Prostate gland (tissue), 2 donors: Measurements from ENCODE around the gene ADAP1. TPM values are rescaled to one million over a fixed set of nuclear protein-coding genes. Genes with fewer than 3 reads are reported as not detected.
"Not testable (repeated sequence)": the region's sequence is repeated elsewhere in the genome, so short reads cannot be mapped to it uniquely, and the experiment has no call there.

Source experiments
- DNase-seq: peaks from one replicate; pipeline ENCODE4 v3.0.0-alpha.2; 2019; ENCODE audit warnings: low spot score
- H3K27ac ChIP-seq, 2 donors: fragments of 200-600 bp; sonication (generic); 2 replicates each; pipeline ENCODE4 v1.5.1; 2017 to 2019
- H3K27me3 ChIP-seq: fragments of 200-600 bp; sonication (generic); replicated peaks from 2 replicates; pipeline ENCODE4 v1.5.1; 2019; ENCODE audit not compliant: insufficient read depth
- H3K36me3 ChIP-seq, 2 donors: fragments of 200-600 bp; sonication (generic); 1 replicate in 1 of 2; 2 replicates in 1 of 2; pipeline versions ENCODE4 v1.5.1 to v1.8.1; 2017 to 2019
- H3K4me1 ChIP-seq: fragments of 200-600 bp; sonication (generic); replicated peaks from 2 replicates; pipeline ENCODE4 v1.5.1; 2019
- H3K4me3 ChIP-seq, 2 donors: fragments of 200-600 bp; sonication (generic); 2 replicates each; pipeline ENCODE4 v1.5.1; 2017 to 2019
- H3K9me3 ChIP-seq: fragments of 200-600 bp; sonication (generic); 2 replicates; pipeline ENCODE4 v1.5.1; 2017
- POLR2A ChIP-seq: fragments of 450-650 bp; IDR thresholded peaks from one replicate; pipeline ENCODE4 v1.6.1; 2016; ENCODE audit warnings: antibody characterized with exemption, mild to moderate bottlenecking
- POLR2AphosphoS5 ChIP-seq: sonication (generic); formaldehyde crosslinking; IDR thresholded peaks from one replicate; pipeline ENCODE4 v1.6.1; 2017; ENCODE audit warnings: antibody characterized with exemption
- WGBS: methylation state at CpG from one replicate; pipeline ENCODE4 v1.1.5; 2018; 5-methylcytosine and 5-hydroxymethylcytosine counted together
- intact Hi-C: fragments of 100-400 bp; cut with DNase I; formaldehyde crosslinking; loops from one replicate; pipeline ENCODE4 v1.14.2; 2022
- total RNA-seq, 2 donors: library from RNA; depleted of rRNA; stranded (reverse); fragments of >200 nt; gene quantifications; one replicate each; pipeline ENCODE4 v1.1.0, GENCODE V29; 2016
- TF ChIP-seq, protein P1 (sequence below), 4 experiments: fragments of 200-600 bp in 2 of 4; fragments of 450-650 bp in 2 of 4; sonication (generic) in 2 of 4; IDR thresholded peaks; 1 replicate in 3 of 4; 2 replicates in 1 of 4; pipeline ENCODE4 v1.5.1; 2016 to 2019; ENCODE audit warnings: antibody characterized with exemption in 4 of 4, mild to moderate bottlenecking in 2 of 4, moderate library complexity in 2 of 4

Gene ADAP1
- total RNA-seq, 2 donors from 2014 or later, result 5.9 to 8.3 TPM

DNA sequence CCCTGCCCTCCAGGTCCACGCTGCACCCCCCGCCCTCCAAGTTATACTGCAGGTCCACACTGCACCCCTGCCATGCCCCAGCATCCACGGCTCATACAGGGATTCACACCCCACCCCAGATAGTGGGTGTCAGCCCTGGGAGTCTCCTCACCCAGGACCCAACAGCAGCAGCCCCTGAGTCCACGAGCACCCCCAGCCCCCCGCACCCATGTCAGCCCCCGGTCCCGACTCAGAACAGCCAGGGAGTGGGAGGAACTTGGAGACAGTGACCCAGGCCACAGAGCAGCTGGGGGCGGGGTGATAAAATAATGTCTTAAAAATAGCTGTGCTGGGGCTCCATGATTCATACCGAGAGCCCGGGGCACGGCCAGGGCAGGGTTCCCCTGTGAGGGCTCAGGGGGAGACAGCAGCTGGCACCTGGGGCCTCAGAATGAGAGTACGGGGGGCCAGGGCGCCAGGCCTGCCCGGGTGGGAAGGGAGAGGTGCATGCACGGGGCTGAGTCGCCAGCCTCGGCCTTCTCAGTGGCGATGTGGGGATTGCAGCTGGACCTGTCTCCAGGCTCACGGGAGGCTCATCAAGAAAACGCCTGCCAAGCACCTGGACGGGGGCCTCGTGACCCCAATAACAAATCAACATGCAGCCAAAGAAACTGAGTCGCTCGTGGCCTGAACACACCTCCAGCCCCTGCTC lies 29.8 kb downstream of the ADAP1 start:
- Histone ChIP-seq H3K4me3 (no peak overlapping the region), H3K27me3 (no peaks in the 10 kb centered on the region), H3K36me3 (no peaks in the 10 kb centered on the region), H3K4me1 (no peaks in the 10 kb centered on the region), H3K27ac (no peak overlapping the region), H3K9me3 (no peaks in the 10 kb centered on the region)
- WGBS, result 72% methylated on average over 24 of the region's 24 CpGs
- intact Hi-C loops, result no loop called here
- no peak for DNase-seq
- no peak for TF ChIP-seq POLR2AphosphoS5
- TF ChIP-seq, protein P1, sequence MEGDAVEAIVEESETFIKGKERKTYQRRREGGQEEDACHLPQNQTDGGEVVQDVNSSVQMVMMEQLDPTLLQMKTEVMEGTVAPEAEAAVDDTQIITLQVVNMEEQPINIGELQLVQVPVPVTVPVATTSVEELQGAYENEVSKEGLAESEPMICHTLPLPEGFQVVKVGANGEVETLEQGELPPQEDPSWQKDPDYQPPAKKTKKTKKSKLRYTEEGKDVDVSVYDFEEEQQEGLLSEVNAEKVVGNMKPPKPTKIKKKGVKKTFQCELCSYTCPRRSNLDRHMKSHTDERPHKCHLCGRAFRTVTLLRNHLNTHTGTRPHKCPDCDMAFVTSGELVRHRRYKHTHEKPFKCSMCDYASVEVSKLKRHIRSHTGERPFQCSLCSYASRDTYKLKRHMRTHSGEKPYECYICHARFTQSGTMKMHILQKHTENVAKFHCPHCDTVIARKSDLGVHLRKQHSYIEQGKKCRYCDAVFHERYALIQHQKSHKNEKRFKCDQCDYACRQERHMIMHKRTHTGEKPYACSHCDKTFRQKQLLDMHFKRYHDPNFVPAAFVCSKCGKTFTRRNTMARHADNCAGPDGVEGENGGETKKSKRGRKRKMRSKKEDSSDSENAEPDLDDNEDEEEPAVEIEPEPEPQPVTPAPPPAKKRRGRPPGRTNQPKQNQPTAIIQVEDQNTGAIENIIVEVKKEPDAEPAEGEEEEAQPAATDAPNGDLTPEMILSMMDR (IDR thresholded peaks at IDR 0.05), result no peak
- no peak for TF ChIP-seq POLR2A

DNA sequence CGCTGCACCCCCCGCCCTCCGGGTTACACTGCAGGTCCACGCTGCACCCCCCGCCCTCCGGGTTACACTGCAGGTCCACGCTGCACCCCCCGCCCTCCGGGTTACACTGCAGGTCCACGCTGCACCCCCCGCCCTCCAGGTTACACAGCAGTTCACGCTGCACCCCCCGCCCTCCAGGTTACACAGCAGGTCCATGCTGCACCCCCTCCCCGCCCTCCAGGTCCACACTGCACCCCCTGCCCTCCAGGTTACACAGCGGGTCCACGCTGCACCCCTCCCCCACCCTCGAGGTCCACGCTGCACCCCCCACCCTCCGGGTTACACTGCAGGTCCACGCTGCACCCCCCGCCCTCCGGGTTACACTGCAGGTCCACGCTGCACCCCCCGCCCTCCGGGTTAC lies 30.4 kb downstream of the ADAP1 start:
- DNase-seq, intact Hi-C loops, H3K27me3 ChIP-seq, H3K4me1 ChIP-seq, H3K9me3 ChIP-seq, H3K4me3 ChIP-seq, H3K36me3 ChIP-seq, H3K27ac ChIP-seq: not testable (repeated sequence)
- no CpG with 5 or more reads among the region's 25 CpGs for WGBS

DNA sequence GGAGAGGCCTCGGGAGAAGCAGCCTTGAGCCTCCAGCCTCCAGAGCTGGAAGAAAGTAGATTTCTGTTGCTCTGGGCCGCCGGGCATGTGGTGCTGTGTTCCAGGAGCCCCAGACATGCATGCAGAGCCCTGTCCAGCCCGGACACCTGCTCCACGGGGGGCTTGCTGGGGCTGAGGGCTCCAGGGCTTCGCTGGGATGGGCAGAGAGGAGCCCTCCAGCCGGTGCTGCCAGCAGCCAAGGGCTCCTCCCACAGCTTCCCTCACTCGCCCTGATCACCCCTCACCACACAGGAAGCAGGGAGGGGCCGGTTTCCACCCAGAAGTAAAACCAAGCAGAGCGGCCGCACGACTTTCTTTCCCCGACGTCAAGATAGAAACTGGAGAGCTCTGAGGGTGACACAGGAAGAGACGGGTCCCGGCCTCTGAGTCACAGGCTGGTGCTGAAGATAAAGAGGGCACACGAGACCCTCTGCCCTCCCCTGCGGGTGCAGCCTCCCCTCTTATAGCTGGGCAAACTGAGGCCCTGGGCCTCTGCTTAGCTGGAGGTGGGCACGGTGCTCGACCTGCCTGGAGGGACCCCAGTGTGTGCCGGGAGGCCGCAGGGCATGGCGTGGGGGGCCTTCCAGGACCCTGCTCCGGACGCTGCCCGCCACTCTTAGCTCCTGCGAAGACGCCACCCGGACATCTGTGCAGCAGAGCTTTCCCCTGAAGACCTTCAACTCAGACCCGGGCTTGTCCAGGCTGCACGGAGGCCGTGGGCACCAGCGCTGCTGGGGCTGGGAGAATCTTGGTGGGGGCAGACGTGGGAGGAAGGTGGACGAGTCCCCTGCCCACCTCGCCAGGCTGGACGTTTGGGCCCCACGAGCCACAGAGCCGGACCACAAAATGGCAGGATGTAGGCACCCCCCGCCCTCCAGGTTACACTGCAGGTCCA lies 31.1 kb downstream of the ADAP1 start:
- no peaks in the 10 kb centered on the region for H3K9me3 ChIP-seq
- no peak overlapping the region for H3K4me3 ChIP-seq
- H3K36me3 ChIP-seq, result no peaks in the 10 kb centered on the region
- 70% methylated on average over 33 of the region's 40 CpGs for WGBS
- TF ChIP-seq, protein P1 (IDR thresholded peaks at IDR 0.05), result no peak
- TF ChIP-seq POLR2AphosphoS5 (no peak), POLR2A (no peak)
- no peak overlapping the region for H3K27ac ChIP-seq
- no peak for DNase-seq
- intact Hi-C loops, result no loop called here
- no peaks in the 10 kb centered on the region for H3K27me3 ChIP-seq
- no peaks in the 10 kb centered on the region for H3K4me1 ChIP-seq

DNA sequence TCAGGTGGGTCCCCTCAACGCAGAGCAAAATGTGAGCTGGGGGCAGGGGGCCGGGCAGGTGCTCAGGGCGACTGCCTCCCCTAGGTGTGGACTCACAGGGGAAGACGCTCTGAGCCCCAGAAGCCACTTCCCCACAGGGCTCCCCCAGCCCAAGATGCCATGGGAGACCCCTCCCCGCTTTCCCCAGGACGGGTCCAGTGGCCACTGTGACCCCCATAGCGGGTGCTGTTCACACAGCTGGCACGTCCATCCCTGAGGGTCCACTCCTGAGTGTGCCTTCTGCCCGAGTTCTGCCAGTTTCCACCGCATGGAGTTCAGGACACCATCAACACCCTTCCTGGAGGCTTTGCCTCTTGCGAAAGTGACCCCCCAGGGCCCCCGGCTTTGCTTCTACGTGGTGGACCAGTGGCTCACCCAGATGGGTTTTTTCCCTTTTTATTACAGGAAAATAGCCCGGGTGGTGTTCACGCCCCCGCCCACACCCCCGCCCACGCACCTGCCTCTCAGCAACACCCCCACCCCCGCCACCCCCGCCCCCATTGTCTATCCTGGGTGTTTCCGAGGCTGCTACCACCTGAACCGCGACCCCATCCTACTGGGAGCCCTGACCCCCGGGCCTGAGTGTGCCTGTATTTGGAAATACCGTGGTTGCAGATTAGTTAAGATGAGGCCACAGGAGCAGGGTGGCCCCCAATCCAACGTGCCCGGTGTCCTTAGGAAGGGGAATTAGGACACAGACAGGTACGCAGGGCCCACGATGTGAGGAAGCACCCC lies 32.0 kb downstream of the ADAP1 start:
- WGBS, result 71% methylated on average over 27 of the region's 29 CpGs
- no peaks in the 10 kb centered on the region for H3K4me1 ChIP-seq

More for the DNA sequence above, 32.0 kb downstream of the ADAP1 start:
- Histone ChIP-seq H3K27me3 (no peaks in the 10 kb centered on the region), H3K4me3 (no peak overlapping the region), H3K9me3 (no peaks in the 10 kb centered on the region), H3K27ac (no peak overlapping the region), H3K36me3 (no peaks in the 10 kb centered on the region)
- DNase-seq, result no peak
- TF ChIP-seq, protein P1 (IDR thresholded peaks at IDR 0.05), result no peak
- no peak for TF ChIP-seq POLR2AphosphoS5
- TF ChIP-seq POLR2A, result no peak
- intact Hi-C loops, result no loop called here
